Upper lobe of left lung (tissue), 6 donors: ENCODE measurements around the gene GNAZ. TPM values are rescaled to one million over a fixed set of nuclear protein-coding genes. Genes with fewer than 3 reads are reported as not detected.
A peak's percentile ranks its signal among the peaks of the same experiment; 100 is the strongest.

Experiments
- ATAC-seq, 2 donors: fragments of 200-7000 bp; cut with Tn5 transposase; one replicate each; pipeline ENCODE4 v1.9.1; 2022; ENCODE audit warnings: mild to moderate bottlenecking in 2 of 2, moderate library complexity in 2 of 2; ENCODE audit not compliant: low FRiP score in 2 of 2
- DNase-seq, 2 donors: peaks; one replicate each; pipeline ENCODE4 v3.0.0-alpha.2; 2019 to 2020
- H3K27ac ChIP-seq, 4 donors: fragments of 200-600 bp; sonication (generic); one replicate each; pipeline ENCODE4 v1.5.1; 2016 to 2019
- H3K27me3 ChIP-seq, 4 donors: fragments of 200-600 bp; sonication (generic); one replicate each; pipeline ENCODE4 v1.5.1; 2017 to 2019
- H3K36me3 ChIP-seq, 4 donors: fragments of 200-600 bp; sonication (generic); one replicate each; pipeline ENCODE4 v1.5.1; 2016 to 2019
- H3K4me1 ChIP-seq, 4 donors: fragments of 200-600 bp; sonication (generic); one replicate each; pipeline ENCODE4 v1.5.1; 2018 to 2019
- H3K4me3 ChIP-seq, 4 donors: fragments of 200-600 bp; sonication (generic); one replicate each; pipeline ENCODE4 v1.5.1; 2017 to 2019; ENCODE audit warnings: mild to moderate bottlenecking in 2 of 4, moderate library complexity in 1 of 4
- H3K9me3 ChIP-seq, 4 donors: fragments of 200-600 bp; sonication (generic); one replicate each; pipeline ENCODE4 v1.5.1; 2018 to 2019
- CTCF ChIP-seq, 6 experiments: fragments of 450-650 bp in 4 of 6; fragments of 200-600 bp in 2 of 6; sonication (generic) in 2 of 6; IDR thresholded peaks; one replicate each; pipeline ENCODE4 v1.5.1; 2016 to 2019; ENCODE audit warnings: antibody characterized with exemption in 6 of 6
- EP300 ChIP-seq, 4 donors: sonication (generic); formaldehyde crosslinking; IDR thresholded peaks; one replicate each; pipeline ENCODE4 v1.5.1; 2017; ENCODE audit warnings: antibody characterized with exemption in 4 of 4, control low read depth in 2 of 4
- POLR2A ChIP-seq, 4 donors: fragments of 450-650 bp; IDR thresholded peaks; one replicate each; pipeline ENCODE4 v1.5.1; 2016 to 2017; ENCODE audit warnings: antibody characterized with exemption in 4 of 4, mild to moderate bottlenecking in 2 of 4
- POLR2AphosphoS5 ChIP-seq, 2 donors: sonication (generic); formaldehyde crosslinking; IDR thresholded peaks; one replicate each; pipeline ENCODE4 v1.5.1; 2017; ENCODE audit warnings: antibody characterized with exemption in 2 of 2
- WGBS, 2 donors: methylation state at CpG; one replicate each; pipeline ENCODE4 v1.1.5; 2017 to 2018; 5-methylcytosine and 5-hydroxymethylcytosine counted together
- total RNA-seq, 6 donors: library from RNA; depleted of rRNA in 4 of 6; stranded (reverse); fragments of >200 nt in 4 of 6; gene quantifications; one replicate each; pipeline versions ENCODE4 v1.1.0 to v1.2.1, GENCODE V29; 2016 to 2021
- donor health status: DM: no; HTN: no; CAD: no; lungs with moderate emphysema.
- donor health status: DM: no; HTN: yes; CAD: no; lungs with severe emphysema.

The GNAZ gene
- total RNA-seq, 6 donors from 2014 or later, result 0.80 to 7.3 (median 2.7) TPM; not detected in 1

GRCh38 chr22:23082534-23083314 lies 12.4 kb downstream of the GNAZ start:
- ATAC-seq (no peak), DNase-seq (no peak)
- Histone ChIP-seq H3K4me1 (peaks cover 0 to 9% (median 2%) of the 10 kb centered on the region in 4 donors), H3K36me3 (no peaks in the 10 kb centered on the region), H3K27me3 (no peaks in the 10 kb centered on the region), H3K27ac (no peak overlapping the region), H3K4me3 (no peak overlapping the region), H3K9me3 (no peaks in the 10 kb centered on the region)
- 78 to 88% methylated on average over 5 of the region's 5 CpGs for WGBS, 2 donors
- no peak for TF ChIP-seq POLR2A (IDR thresholded peaks at IDR 0.05)
- TF ChIP-seq EP300 (IDR thresholded peaks at IDR 0.05), result no peak
- no peak for TF ChIP-seq POLR2AphosphoS5 (IDR thresholded peaks at IDR 0.05)
- TF ChIP-seq CTCF (IDR thresholded peaks at IDR 0.05), result no peak

- 84 to 89% methylated on average over 8 to 13 of the region's 13 CpGs for WGBS, 2 donors
- Histone ChIP-seq H3K9me3 (no peaks in the 10 kb centered on the region), H3K36me3 (no peaks in the 10 kb centered on the region), H3K27ac (no peak overlapping the region), H3K4me1 (peaks cover 0 to 1% (median 0%) of the 10 kb centered on the region in 4 donors), H3K27me3 (no peaks in the 10 kb centered on the region), H3K4me3 (no peak overlapping the region)
- ATAC-seq (no peak), DNase-seq (peak in 1 of 2 donors; percentile 60)
- TF ChIP-seq POLR2AphosphoS5 (IDR thresholded peaks at IDR 0.05) (no peak), EP300 (IDR thresholded peaks at IDR 0.05) (no peak), POLR2A (IDR thresholded peaks at IDR 0.05) (no peak), CTCF (IDR thresholded peaks at IDR 0.05) (no peak)
Observed at GRCh38 chr22:23083315-23084021, 13.1 kb downstream of the GNAZ start.

- H3K4me1 ChIP-seq, result no peaks in the 10 kb centered on the region
- ATAC-seq (no peak), DNase-seq (no peak)
- TF ChIP-seq EP300 (IDR thresholded peaks at IDR 0.05) (no peak), POLR2A (IDR thresholded peaks at IDR 0.05) (no peak), POLR2AphosphoS5 (IDR thresholded peaks at IDR 0.05) (no peak), CTCF (IDR thresholded peaks at IDR 0.05) (no peak)
- no peak overlapping the region for H3K4me3 ChIP-seq
- H3K27me3 ChIP-seq, result no peaks in the 10 kb centered on the region
- no peaks in the 10 kb centered on the region for H3K9me3 ChIP-seq
- no peak overlapping the region for H3K27ac ChIP-seq
- 93% methylated on average over 4 to 14 of the region's 14 CpGs for WGBS, 2 donors
- no peaks in the 10 kb centered on the region for H3K36me3 ChIP-seq
Observed at GRCh38 chr22:23084453-23085350, 14.4 kb downstream of the GNAZ start.

GRCh38 chr22:23085351-23085671 lies 15.0 kb downstream of the GNAZ start:
- no peaks in the 10 kb centered on the region for H3K9me3 ChIP-seq
- WGBS, 2 donors, result 96 to 100% methylated on average over 1 to 3 of the region's 3 CpGs

More at GRCh38 chr22:23085351-23085671, 15.0 kb downstream of the GNAZ start:
- Histone ChIP-seq H3K27ac (no peak overlapping the region), H3K4me1 (no peaks in the 10 kb centered on the region), H3K36me3 (no peaks in the 10 kb centered on the region), H3K27me3 (no peaks in the 10 kb centered on the region), H3K4me3 (no peak overlapping the region)
- no peak for TF ChIP-seq POLR2AphosphoS5 (IDR thresholded peaks at IDR 0.05)
- TF ChIP-seq POLR2A (IDR thresholded peaks at IDR 0.05), result no peak
- TF ChIP-seq EP300 (IDR thresholded peaks at IDR 0.05), result no peak
- TF ChIP-seq CTCF (IDR thresholded peaks at IDR 0.05), result no peak
- ATAC-seq, result no peak
- no peak for DNase-seq
